HepG2 (cell line): ENCODE measurements around the gene LLGL1. TPM values are rescaled to one million over a fixed set of nuclear protein-coding genes. Genes with fewer than 3 reads are reported as not detected.

Source experiments
- ATAC-seq: fragments of 200-7000 bp; cut with Tn5 transposase; 3 replicates; pipeline ENCODE4 v1.9.1; 2020; ENCODE audit warnings: mild to moderate bottlenecking, moderate library complexity
- BruUV-seq: library from RNA; stranded (reverse); fragments of 400-500 nt; replicated peaks from 2 replicates; lab custom pipeline; 2021; lab: Mats Ljungman, UMichigan
- CTCF ChIA-PET: fragments of 300-600 bp; formaldehyde crosslinking; extraction: SDS; loops from one replicate; lab custom pipeline; 2021; ENCODE audit warnings: low total read pairs, inconsistent platforms, low intra/inter-chr PET ratio; lab: Yijun Ruan, JAX
- POLR2A ChIA-PET: fragments of 350-600 bp; sonication (Branson Sonifier 250); formaldehyde crosslinking; loops from one replicate; lab custom pipeline; 2020; ENCODE audit warnings: antibody characterized with exemption, inconsistent platforms; lab: Yijun Ruan, JAX
- DNase-seq: peaks from one replicate; pipeline ENCODE4 v3.0.0-alpha.2; 2015; ENCODE audit warnings: low spot score
- FAIRE-seq: peaks from 3 replicates; lab custom pipeline; 2011; peaks lifted over from hg19 to GRCh38; lab: Jason Lieb, UNC
- H2AFZ ChIP-seq: one replicate; pipeline ENCODE4 v1.6.1; 2011; ENCODE audit warnings: low read length, inconsistent platforms
- H3K27ac ChIP-seq: fragments of 300-600 bp; 3 replicates; pipeline ENCODE4 v1.8.0; 2011; ENCODE audit warnings: mixed run types, mild to moderate bottlenecking, mixed read lengths, low read length, inconsistent platforms; ENCODE audit not compliant: insufficient read depth; ENCODE audit errors: extremely low read length
- H3K27me3 ChIP-seq, 2 experiments: fragments of 200-600 bp in 1 of 2; 2 replicates in 1 of 2; 3 replicates in 1 of 2; pipeline versions ENCODE4 v1.6.0 to v1.8.0; 2011; ENCODE audit warnings: low read length in 2 of 2, mild to moderate bottlenecking in 2 of 2, moderate library complexity in 2 of 2, inconsistent platforms in 1 of 2; ENCODE audit not compliant: insufficient read depth in 2 of 2, control insufficient read depth in 1 of 2
- H3K36me3 ChIP-seq, 2 experiments: fragments of 200-600 bp in 1 of 2; replicated peaks in 1 of 2; 2 replicates in 1 of 2; 3 replicates in 1 of 2; pipeline versions ENCODE4 v1.5.1 to v1.8.0; 2011; ENCODE audit warnings: low read length in 2 of 2, inconsistent platforms in 1 of 2; ENCODE audit not compliant: insufficient read depth in 2 of 2, control insufficient read depth in 1 of 2
- H3K4me1 ChIP-seq: 2 replicates; pipeline ENCODE4 v1.5.1; 2012; ENCODE audit warnings: low read length, inconsistent platforms; ENCODE audit not compliant: insufficient read depth
- H3K4me2 ChIP-seq: 2 replicates; pipeline ENCODE4 v1.6.0; 2011; ENCODE audit warnings: low read depth, low read length, inconsistent platforms
- H3K4me3 ChIP-seq, 3 experiments: fragments of 200-600 bp in 1 of 3; sonication (generic), shearing (Covaris generic) in 1 of 3; replicated peaks in 1 of 3; 2 replicates each; pipeline ENCODE4 v1.5.1; 2011 to 2016; ENCODE audit warnings: low read length in 3 of 3, inconsistent platforms in 2 of 3, low read depth in 2 of 3, mild to moderate bottlenecking in 2 of 3, control low read depth in 1 of 3, mixed read lengths in 1 of 3; ENCODE audit not compliant: insufficient read depth in 1 of 3
- H3K79me2 ChIP-seq: one replicate; pipeline ENCODE4 v1.6.1; 2011; ENCODE audit warnings: low read length, inconsistent platforms; ENCODE audit not compliant: insufficient read depth
- H3K9ac ChIP-seq: 2 replicates; pipeline ENCODE4 v1.6.0; 2011; ENCODE audit warnings: mild to moderate bottlenecking, low read depth, low read length, inconsistent platforms; ENCODE audit not compliant: insufficient read depth
- H3K9me3 ChIP-seq: 2 replicates; pipeline ENCODE4 v1.5.1; 2012; ENCODE audit warnings: mild to moderate bottlenecking, low read length
- H4K20me1 ChIP-seq: 2 replicates; pipeline ENCODE4 v1.6.0; 2011; ENCODE audit warnings: inconsistent platforms, mild to moderate bottlenecking, low read length, moderate library complexity; ENCODE audit not compliant: insufficient read depth
- ARNT2 ChIP-seq: sonication (generic); formaldehyde crosslinking; IDR thresholded peaks from 2 replicates; pipeline ENCODE4 v1.8.0; 2022; ENCODE audit warnings: mild to moderate bottlenecking, low read depth, missing genetic modification reagents, moderate library complexity
- SMC3 ChIP-seq: IDR thresholded peaks from 2 replicates; pipeline ENCODE4 v1.6.1; 2011; ENCODE audit warnings: low read length, improper control_type of control experiment
- SRY ChIP-seq: sonication (generic); formaldehyde crosslinking; IDR thresholded peaks from 2 replicates; pipeline ENCODE4 v1.8.0; 2022; ENCODE audit warnings: mild to moderate bottlenecking, missing genetic modification reagents
- STAG1 ChIP-seq: sonication (generic); formaldehyde crosslinking; IDR thresholded peaks from 2 replicates; pipeline ENCODE4 v1.4.0; 2020; ENCODE audit warnings: missing genetic modification reagents
- ZNF431 ChIP-seq: sonication (generic); formaldehyde crosslinking; IDR thresholded peaks from 2 replicates; pipeline ENCODE4 v1.9.0; 2022; ENCODE audit warnings: missing genetic modification reagents, low read depth, mild to moderate bottlenecking, borderline replicate concordance
- ZNF629 ChIP-seq: sonication (generic); formaldehyde crosslinking; conservative IDR thresholded peaks from 2 replicates; pipeline ENCODE4 v1.5.0; 2020; ENCODE audit warnings: missing genetic modification reagents
- WGBS: methylation state at CpG from one replicate; pipeline ENCODE4 v1.1.6; 2017; ENCODE audit warnings: low lambda C conversion rate; 5-methylcytosine and 5-hydroxymethylcytosine counted together
- in situ Hi-C: cut with HindIII; loops from 2 replicates; pipeline ENCODE4 v1.10.0; 2017; ENCODE audit warnings: low pct_unique_long_range_greater_than_20kb; ENCODE audit not compliant: extremely low pct_ligation_motif_present
- intact Hi-C: fragments of 100-400 bp; cut with micrococcal nuclease; formaldehyde crosslinking; loops from one replicate; pipeline ENCODE4 v1.10.0; 2022; ENCODE audit not compliant: unreplicated experiment
- polyA plus RNA-seq, 8 experiments: library from polyadenylated mRNA; depleted of rRNA in 3 of 8; stranded (reverse) in 7 of 8; unstranded in 1 of 8; fragments of >200 nt; fragmentation: Illumina TruSeq in 4 of 8; extraction: Trizol in 4 of 8; gene quantifications; 2 replicates each; pipeline versions ENCODE4 v1.2.1 to v1.2.3, GENCODE V29; 2011 to 2016; ENCODE audit warnings: low read depth in 4 of 8, missing spikeins in 1 of 8, mixed read lengths in 1 of 8; ENCODE audit not compliant: insufficient read depth in 1 of 8
- total RNA-seq, 5 experiments: library from RNA; depleted of rRNA; stranded (reverse); fragments of >200 nt; fragmentation: Illumina TruSeq; extraction: Trizol; gene quantifications; 2 replicates each; pipeline ENCODE4 v1.2.3, GENCODE V29; 2016; ENCODE audit warnings: low read depth in 1 of 5
- TF ChIP-seq, protein P1 (sequence below): sonication (generic); formaldehyde crosslinking; IDR thresholded peaks from 2 replicates; pipeline ENCODE4 v1.5.0; 2020; ENCODE audit warnings: mild to moderate bottlenecking, missing genetic modification reagents, moderate library complexity
- TF ChIP-seq, protein P2 (sequence below): sonication (generic); formaldehyde crosslinking; IDR thresholded peaks from 2 replicates; pipeline ENCODE4 v1.5.1; 2020; ENCODE audit warnings: missing genetic modification reagents, mild to moderate bottlenecking, borderline replicate concordance

LLGL1 gene
- total and polyA plus RNA-seq, 2 of the 13 experiments (the other 11 are each of a cell fraction or from before 2014, with no cell fraction given) = 15.0 to 15.3 TPM

- no peak for TF ChIP-seq SRY (CRISPR knock-in tag)
- no peak for TF ChIP-seq ZNF431 (CRISPR knock-in tag)
- no peak for TF ChIP-seq ARNT2 (CRISPR knock-in tag)
- TF ChIP-seq, all 625 proteins: peak for 0
These were observed 28.7 kb downstream of the LLGL1 start (continued) for GRCh38 chr17:18253947-18254821.

GRCh38 chr17:18254888-18255649 is 29.6 kb downstream of the LLGL1 start:
- H3K4me1 ChIP-seq = peaks cover 22% of the 10 kb centered on the region
- FAIRE-seq (no peak), DNase-seq (no peak), ATAC-seq (no peak)
- no peak overlapping the region for H2AFZ ChIP-seq
- no peaks in the 10 kb centered on the region for H3K9me3 ChIP-seq
- ChIA-PET POLR2A (no interaction called here), CTCF (no interaction called here)
- no TSS peak for BruUV-seq
- peaks cover 21% of the 10 kb centered on the region for H3K79me2 ChIP-seq
- intact Hi-C loops = loop anchor here (5.0 kb wide), 1 partner anchor 62 kb away; the partner anchor contains the start of gene SMCR8
- in situ Hi-C loops = loop anchor here (5.0 kb wide), 1 partner anchor 33 kb away; no protein-coding TSS in a partner anchor
- H3K36me3 ChIP-seq = peaks cover 31 to 58% of the 10 kb centered on the region in 2 experiments; a peak in 4 of 5 replicates
- H3K9ac ChIP-seq = no peak overlapping the region
- no peaks in the 10 kb centered on the region; a peak in 1 of 5 replicates for H3K27me3 ChIP-seq
- no peak overlapping the region for H3K4me2 ChIP-seq
- no peak overlapping the region for H3K4me3 ChIP-seq
- TF ChIP-seq ZNF629 = peak; percentile 80
- peak; percentile 25; the same call in 1 of the 2 replicates for TF ChIP-seq STAG1 (CRISPR knock-in tag)
- TF ChIP-seq, protein P1, sequence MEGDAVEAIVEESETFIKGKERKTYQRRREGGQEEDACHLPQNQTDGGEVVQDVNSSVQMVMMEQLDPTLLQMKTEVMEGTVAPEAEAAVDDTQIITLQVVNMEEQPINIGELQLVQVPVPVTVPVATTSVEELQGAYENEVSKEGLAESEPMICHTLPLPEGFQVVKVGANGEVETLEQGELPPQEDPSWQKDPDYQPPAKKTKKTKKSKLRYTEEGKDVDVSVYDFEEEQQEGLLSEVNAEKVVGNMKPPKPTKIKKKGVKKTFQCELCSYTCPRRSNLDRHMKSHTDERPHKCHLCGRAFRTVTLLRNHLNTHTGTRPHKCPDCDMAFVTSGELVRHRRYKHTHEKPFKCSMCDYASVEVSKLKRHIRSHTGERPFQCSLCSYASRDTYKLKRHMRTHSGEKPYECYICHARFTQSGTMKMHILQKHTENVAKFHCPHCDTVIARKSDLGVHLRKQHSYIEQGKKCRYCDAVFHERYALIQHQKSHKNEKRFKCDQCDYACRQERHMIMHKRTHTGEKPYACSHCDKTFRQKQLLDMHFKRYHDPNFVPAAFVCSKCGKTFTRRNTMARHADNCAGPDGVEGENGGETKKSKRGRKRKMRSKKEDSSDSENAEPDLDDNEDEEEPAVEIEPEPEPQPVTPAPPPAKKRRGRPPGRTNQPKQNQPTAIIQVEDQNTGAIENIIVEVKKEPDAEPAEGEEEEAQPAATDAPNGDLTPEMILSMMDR (CRISPR knock-in tag) = peak; percentile 40
- TF ChIP-seq, protein P2, sequence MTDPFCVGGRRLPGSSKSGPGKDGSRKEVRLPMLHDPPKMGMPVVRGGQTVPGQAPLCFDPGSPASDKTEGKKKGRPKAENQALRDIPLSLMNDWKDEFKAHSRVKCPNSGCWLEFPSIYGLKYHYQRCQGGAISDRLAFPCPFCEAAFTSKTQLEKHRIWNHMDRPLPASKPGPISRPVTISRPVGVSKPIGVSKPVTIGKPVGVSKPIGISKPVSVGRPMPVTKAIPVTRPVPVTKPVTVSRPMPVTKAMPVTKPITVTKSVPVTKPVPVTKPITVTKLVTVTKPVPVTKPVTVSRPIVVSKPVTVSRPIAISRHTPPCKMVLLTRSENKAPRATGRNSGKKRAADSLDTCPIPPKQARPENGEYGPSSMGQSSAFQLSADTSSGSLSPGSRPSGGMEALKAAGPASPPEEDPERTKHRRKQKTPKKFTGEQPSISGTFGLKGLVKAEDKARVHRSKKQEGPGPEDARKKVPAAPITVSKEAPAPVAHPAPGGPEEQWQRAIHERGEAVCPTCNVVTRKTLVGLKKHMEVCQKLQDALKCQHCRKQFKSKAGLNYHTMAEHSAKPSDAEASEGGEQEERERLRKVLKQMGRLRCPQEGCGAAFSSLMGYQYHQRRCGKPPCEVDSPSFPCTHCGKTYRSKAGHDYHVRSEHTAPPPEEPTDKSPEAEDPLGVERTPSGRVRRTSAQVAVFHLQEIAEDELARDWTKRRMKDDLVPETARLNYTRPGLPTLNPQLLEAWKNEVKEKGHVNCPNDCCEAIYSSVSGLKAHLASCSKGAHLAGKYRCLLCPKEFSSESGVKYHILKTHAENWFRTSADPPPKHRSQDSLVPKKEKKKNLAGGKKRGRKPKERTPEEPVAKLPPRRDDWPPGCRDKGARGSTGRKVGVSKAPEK (CRISPR knock-in tag) = no peak
- peak; percentile 4; the same call in 1 of the 2 replicates for TF ChIP-seq SMC3
- H3K27ac ChIP-seq = no peak overlapping the region
- 97% methylated on average over 8 of the region's 8 CpGs for WGBS
- H4K20me1 ChIP-seq = peaks cover 8% of the 10 kb centered on the region; the same call in 1 of the 2 replicates
